Measurements from ENCODE around the gene C5.

The C5 gene

DNA sequence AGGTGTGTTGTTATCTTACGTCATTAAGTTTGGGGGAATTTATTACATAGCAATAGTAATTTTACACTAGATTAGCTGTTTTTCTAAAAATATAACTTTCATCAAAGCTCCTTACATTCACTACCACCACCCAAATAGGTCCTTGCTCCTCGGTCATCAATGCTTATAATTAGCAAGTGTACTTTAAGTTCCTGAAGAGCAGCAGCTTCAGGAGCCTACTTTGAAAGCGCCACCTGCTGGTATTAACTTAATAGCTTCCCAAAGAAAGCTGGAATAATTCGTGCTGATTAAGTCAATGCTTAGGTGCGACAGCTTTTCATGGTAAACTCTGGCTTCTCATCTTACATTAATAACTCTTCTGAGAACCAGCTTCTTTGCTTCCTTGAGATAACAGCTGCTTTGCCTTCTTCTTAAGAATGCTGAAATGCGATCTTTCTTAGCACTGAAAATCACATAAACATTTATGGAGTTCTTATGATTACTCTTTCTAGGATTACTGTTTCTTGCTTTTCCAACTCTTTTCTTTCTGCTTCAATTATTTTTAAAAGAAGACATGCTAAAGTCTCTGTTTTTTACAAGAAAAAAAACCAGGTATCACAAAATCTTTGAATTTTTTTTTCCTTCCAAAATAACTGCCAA, 10.0 kb upstream of the C5 start:
- H3K27ac ChIP-seq: no peak overlapping the region
- TF ChIP-seq ZFX (IDR thresholded peaks at IDR 0.05): no peak
- TF ChIP-seq, protein P1, sequence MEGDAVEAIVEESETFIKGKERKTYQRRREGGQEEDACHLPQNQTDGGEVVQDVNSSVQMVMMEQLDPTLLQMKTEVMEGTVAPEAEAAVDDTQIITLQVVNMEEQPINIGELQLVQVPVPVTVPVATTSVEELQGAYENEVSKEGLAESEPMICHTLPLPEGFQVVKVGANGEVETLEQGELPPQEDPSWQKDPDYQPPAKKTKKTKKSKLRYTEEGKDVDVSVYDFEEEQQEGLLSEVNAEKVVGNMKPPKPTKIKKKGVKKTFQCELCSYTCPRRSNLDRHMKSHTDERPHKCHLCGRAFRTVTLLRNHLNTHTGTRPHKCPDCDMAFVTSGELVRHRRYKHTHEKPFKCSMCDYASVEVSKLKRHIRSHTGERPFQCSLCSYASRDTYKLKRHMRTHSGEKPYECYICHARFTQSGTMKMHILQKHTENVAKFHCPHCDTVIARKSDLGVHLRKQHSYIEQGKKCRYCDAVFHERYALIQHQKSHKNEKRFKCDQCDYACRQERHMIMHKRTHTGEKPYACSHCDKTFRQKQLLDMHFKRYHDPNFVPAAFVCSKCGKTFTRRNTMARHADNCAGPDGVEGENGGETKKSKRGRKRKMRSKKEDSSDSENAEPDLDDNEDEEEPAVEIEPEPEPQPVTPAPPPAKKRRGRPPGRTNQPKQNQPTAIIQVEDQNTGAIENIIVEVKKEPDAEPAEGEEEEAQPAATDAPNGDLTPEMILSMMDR (conservative IDR thresholded peaks at IDR 0.05): peak; percentile 90

- H3K27ac ChIP-seq: no peak overlapping the region
- TF ChIP-seq ZFX (IDR thresholded peaks at IDR 0.05): no peak
- TF ChIP-seq, protein P1 (conservative IDR thresholded peaks at IDR 0.05): no peak
Observed at GRCh38 chr9:121059513-121059912, 9.4 kb upstream of the C5 start.

DNA sequence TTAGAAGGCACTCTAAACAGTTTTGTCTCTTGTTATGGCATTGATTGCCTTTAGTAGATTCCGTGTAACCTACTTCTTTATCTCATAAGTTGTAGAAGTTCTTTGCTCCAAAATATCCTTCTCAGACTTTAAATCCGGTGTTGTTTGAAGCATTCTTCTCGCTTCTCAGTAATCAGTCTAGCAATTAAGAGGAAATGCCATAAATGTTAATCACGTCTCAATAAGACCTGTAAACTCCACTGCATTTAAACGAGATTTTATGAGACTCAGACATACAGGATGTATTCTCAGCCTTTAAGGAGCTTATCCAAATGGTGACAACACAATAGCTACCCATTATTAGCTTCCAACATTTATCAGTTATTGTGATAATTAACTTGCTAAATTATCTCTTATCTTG, 7.7 kb upstream of the C5 start:
- no peak overlapping the region for H3K27ac ChIP-seq
- TF ChIP-seq, protein P1 (conservative IDR thresholded peaks at IDR 0.05): no peak
- no peak for TF ChIP-seq ZFX (IDR thresholded peaks at IDR 0.05)

- H3K27ac ChIP-seq: no peak overlapping the region
- TF ChIP-seq, protein P1 (conservative IDR thresholded peaks at IDR 0.05): peak; percentile 52
- no peak for TF ChIP-seq ZFX (IDR thresholded peaks at IDR 0.05)
Observed at GRCh38 chr9:121055642-121056143, 5.6 kb upstream of the C5 start.

DNA sequence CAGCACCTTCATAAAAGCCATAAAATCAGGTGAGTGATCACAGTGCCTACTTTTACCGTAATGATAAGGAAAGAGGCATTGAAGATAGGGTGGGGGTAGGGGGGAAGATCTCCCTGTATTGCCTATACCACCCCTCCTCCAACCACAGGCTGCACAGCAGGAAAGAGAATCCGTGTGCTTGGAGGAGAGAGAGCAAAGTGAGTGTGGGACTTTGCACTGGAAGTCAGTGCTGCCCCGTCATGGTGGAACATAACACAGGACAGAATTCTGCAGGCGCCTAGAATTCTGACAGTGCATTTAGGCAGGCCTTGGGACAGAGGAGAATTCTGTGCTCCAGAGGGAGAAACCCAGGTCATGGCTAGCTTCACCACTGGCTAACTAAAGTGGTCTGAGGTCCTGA, 3.5 kb upstream of the C5 start:
- TF ChIP-seq, protein P1 (conservative IDR thresholded peaks at IDR 0.05): no peak
- no peak for TF ChIP-seq ZFX (IDR thresholded peaks at IDR 0.05)
- H3K27ac ChIP-seq: no peak overlapping the region

DNA sequence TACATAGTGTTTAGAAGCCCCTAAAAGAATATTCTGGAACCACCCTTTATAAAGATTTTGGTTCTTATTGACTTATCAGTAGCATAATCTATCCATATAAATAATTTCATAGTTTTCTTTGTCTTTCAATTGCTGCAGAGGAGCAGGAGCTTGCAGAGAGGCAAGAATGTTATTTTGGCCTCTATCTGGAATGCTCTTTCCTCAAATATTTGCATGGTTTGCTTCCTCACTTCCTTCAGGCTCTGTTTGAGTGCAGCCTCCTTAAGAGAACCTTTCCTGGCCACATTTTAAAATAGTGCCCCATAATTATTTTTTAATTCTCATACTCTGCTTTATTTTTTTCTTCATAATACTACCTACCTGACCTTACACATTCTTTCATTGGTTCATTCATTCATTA, 1.5 kb downstream of the C5 start:
- H3K27ac ChIP-seq: no peak overlapping the region; the same call in 1 of the 2 replicates

GRCh38 chr9:121048175-121048574, 1.9 kb downstream of the C5 start:
- H3K27ac ChIP-seq: peak overlapping the region; percentile 39; the same call in 1 of the 2 replicates
- TF ChIP-seq ZFX (IDR thresholded peaks at IDR 0.05): no peak
- TF ChIP-seq, protein P1 (conservative IDR thresholded peaks at IDR 0.05): no peak

More for the DNA sequence above, 1.5 kb downstream of the C5 start:
- no peak for TF ChIP-seq ZFX (IDR thresholded peaks at IDR 0.05)
- TF ChIP-seq, protein P1 (conservative IDR thresholded peaks at IDR 0.05): no peak
